ENCODE results near the gene MMP14. TPM values are rescaled to one million over a fixed set of nuclear protein-coding genes. Genes with fewer than 3 reads are reported as not detected.

MMP14 gene
- total and polyA plus RNA-seq, 2 of the 8 experiments (the other 6 are each of a cell fraction or from before 2014, with no cell fraction given) = 58.2 to 86.8 TPM

DNA sequence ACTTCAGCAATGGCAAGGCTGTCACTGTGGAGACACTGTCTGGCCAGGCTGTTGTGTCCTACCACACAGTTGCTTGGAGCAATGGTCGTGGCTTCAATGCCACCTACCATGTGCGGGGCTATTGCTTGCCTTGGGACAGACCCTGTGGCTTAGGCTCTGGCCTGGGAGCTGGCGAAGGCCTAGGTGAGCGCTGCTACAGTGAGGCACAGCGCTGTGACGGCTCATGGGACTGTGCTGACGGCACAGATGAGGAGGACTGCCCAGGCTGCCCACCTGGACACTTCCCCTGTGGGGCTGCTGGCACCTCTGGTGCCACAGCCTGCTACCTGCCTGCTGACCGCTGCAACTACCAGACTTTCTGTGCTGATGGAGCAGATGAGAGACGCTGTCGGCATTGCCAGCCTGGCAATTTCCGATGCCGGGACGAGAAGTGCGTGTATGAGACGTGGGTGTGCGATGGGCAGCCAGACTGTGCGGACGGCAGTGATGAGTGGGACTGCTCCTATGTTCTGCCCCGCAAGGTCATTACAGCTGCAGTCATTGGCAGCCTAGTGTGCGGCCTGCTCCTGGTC is 39.4 kb downstream of the MMP14 start:
- H2AFZ ChIP-seq (ENCODE audit: low read length) = no peak overlapping the region
- no peak overlapping the region for H2BK20ac ChIP-seq (ENCODE audit: low read length)
- H3K4me3 ChIP-seq (ENCODE audit: extremely low read depth in 1 of 4, insufficient read depth in 2 of 4, low read depth in 3 of 4, low read length in 4 of 4) = no peak overlapping the region
- H3K9ac ChIP-seq (replicated peaks in 1 of 4; ENCODE audit: extremely low read depth in 1 of 4, low read depth in 3 of 4, low read length in 3 of 4) = no peak overlapping the region
- peaks cover 5% of the 10 kb centered on the region for H3K23me2 ChIP-seq (ENCODE audit: low read depth, low read length)
- H3K9me3 ChIP-seq (ENCODE audit: insufficient read depth in 2 of 2, low read depth in 1 of 2, low read length in 1 of 2) = no peaks in the 10 kb centered on the region
- no peak overlapping the region for H3K4ac ChIP-seq (replicated peaks; ENCODE audit: insufficient read length, low read depth, low read length)
- no peaks in the 10 kb centered on the region for H3K79me1 ChIP-seq (ENCODE audit: low read depth, low read length)
- no peaks in the 10 kb centered on the region; a peak in 2 of 8 replicates for H3K36me3 ChIP-seq (ENCODE audit: control insufficient read depth in 2 of 4, insufficient read depth in 4 of 4, low read length in 3 of 4)
- H2BK12ac ChIP-seq (ENCODE audit: low read depth, low read length) = no peak overlapping the region
- H2AK5ac ChIP-seq (ENCODE audit: low read depth, low read length) = no peak overlapping the region
- DNase-seq (ENCODE audit: low read depth in 1 of 2, low spot score in 2 of 2) (no peak), FAIRE-seq (no peak)
- H3K18ac ChIP-seq (ENCODE audit: extremely low read depth, low read length) = no peak overlapping the region
- 91% methylated on average over 20 of the region's 20 CpGs; no CpG with 5 or more reads in 1 of the 2 experiments for WGBS, 2 experiments (ENCODE audit: extremely low coverage in 1 of 2, insufficient coverage in 1 of 2, insufficient read length in 1 of 2, insufficient replicate concordance in 2 of 2, low coverage in 1 of 2, low lambda C conversion rate in 2 of 2, missing lambda C conversion rate in 1 of 2)
- H2BK5ac ChIP-seq (ENCODE audit: low read depth, low read length) = no peak overlapping the region
- POLR2A ChIA-PET (ENCODE audit: partially characterized antibody) = interaction anchor here (1.0 to 6.6 kb wide), 2 partner anchors 8 to 27 kb away, joined by 3 to 54 read pairs; partner anchors contain the start of gene REM2
- CTCF ChIA-PET (ENCODE audit: partially characterized antibody) = interaction anchor here (1.2 to 56.0 kb wide), 5 partner anchors 8 to 306 kb away, joined by 3 to 1562 read pairs (median 121); partner anchors contain the start of genes MMP14, MRPL52, REM2 and SLC7A7
- no peak overlapping the region for H3K27ac ChIP-seq (ENCODE audit: low read depth, low read length)
- no peak overlapping the region for H3K4me2 ChIP-seq (ENCODE audit: insufficient read depth in 1 of 2, low read depth in 2 of 2, low read length in 2 of 2)
- H3K4me1 ChIP-seq (replicated peaks in 1 of 4; ENCODE audit: control insufficient read depth in 3 of 4, insufficient read depth in 4 of 4, low read length in 3 of 4) = peaks cover 0 to 6% (median 2%) of the 10 kb centered on the region in 4 experiments; a peak in 4 of 7 replicates
- H3K79me2 ChIP-seq (ENCODE audit: control insufficient read depth in 1 of 2, insufficient read depth in 2 of 2, low read length in 2 of 2) = no peaks in the 10 kb centered on the region
- no peak overlapping the region for H3K56ac ChIP-seq (replicated peaks; ENCODE audit: insufficient read length, low read depth, low read length)
- H3K27me3 ChIP-seq (replicated peaks in 1 of 4; ENCODE audit: control insufficient read depth in 3 of 4, extremely low read depth in 1 of 4, insufficient read depth in 3 of 4, low read length in 3 of 4) = no peaks in the 10 kb centered on the region
- H4K8ac ChIP-seq (ENCODE audit: extremely low read depth, insufficient read depth, low read length) = no peak overlapping the region; the same call in 1 of the 2 replicates
- H2BK120ac ChIP-seq (replicated peaks; ENCODE audit: low read depth, low read length) = no peak overlapping the region
- H3K14ac ChIP-seq (ENCODE audit: insufficient read length) = no peak overlapping the region
- H4K20me1 ChIP-seq (replicated peaks in 1 of 2; ENCODE audit: control insufficient read depth in 1 of 2, insufficient read depth in 2 of 2, low read length in 2 of 2) = no peaks in the 10 kb centered on the region
- H4K5ac ChIP-seq (ENCODE audit: insufficient read length, low read depth, low read length) = no peak overlapping the region
- H3K23ac ChIP-seq (ENCODE audit: insufficient read length) = no peak overlapping the region
- no peak overlapping the region for H2BK15ac ChIP-seq (ENCODE audit: low read length)
- H4K91ac ChIP-seq (replicated peaks; ENCODE audit: insufficient read length, low read length) = no peak overlapping the region
- TF ChIP-seq RFX5 (IDR thresholded peaks at IDR 0.05; ENCODE audit: borderline replicate concordance, low read depth, low read length) (no peak), RAD21 (IDR thresholded peaks at IDR 0.05 in 1 of 2, conservative IDR thresholded peaks at IDR 0.05 in 1 of 2; ENCODE audit: low read depth in 2 of 2, low read length in 2 of 2) (no peak), GTF2F1 (IDR thresholded peaks at IDR 0.05; ENCODE audit: borderline replicate concordance, low read depth, low read length) (no peak), CTBP2 (IDR thresholded peaks at IDR 0.05; ENCODE audit: borderline replicate concordance, insufficient read depth, insufficient read length, low read length) (no peak), TAF1 (IDR thresholded peaks at IDR 0.05; ENCODE audit: low read depth, low read length) (no peak), KDM4A (IDR thresholded peaks at IDR 0.05; ENCODE audit: low read depth, low read length, severe bottlenecking) (no peak), PHF8 (conservative IDR thresholded peaks at IDR 0.05; ENCODE audit: low read depth, low read length) (no peak), YY1 (IDR thresholded peaks at IDR 0.05; ENCODE audit: low read depth, low read length) (no peak), TEAD4 (IDR thresholded peaks at IDR 0.05; ENCODE audit: low read depth, low read length) (no peak), SIN3A (conservative IDR thresholded peaks at IDR 0.05 in 1 of 2, IDR thresholded peaks at IDR 0.05 in 1 of 2; ENCODE audit: low read depth in 1 of 2, low read length in 2 of 2) (no peak)
- TF ChIP-seq, protein P1, sequence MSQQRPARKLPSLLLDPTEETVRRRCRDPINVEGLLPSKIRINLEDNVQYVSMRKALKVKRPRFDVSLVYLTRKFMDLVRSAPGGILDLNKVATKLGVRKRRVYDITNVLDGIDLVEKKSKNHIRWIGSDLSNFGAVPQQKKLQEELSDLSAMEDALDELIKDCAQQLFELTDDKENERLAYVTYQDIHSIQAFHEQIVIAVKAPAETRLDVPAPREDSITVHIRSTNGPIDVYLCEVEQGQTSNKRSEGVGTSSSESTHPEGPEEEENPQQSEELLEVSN (IDR thresholded peaks at IDR 0.05) = no peak

All from H1 (cell line).